Right ventricle myocardium inferior (tissue), 1 donor: Measurements from ENCODE around the gene C4orf50. TPM values are rescaled to one million over a fixed set of nuclear protein-coding genes. Genes with fewer than 3 reads are reported as not detected.
A peak's percentile ranks its signal among the peaks of the same experiment; 100 is the strongest.
"Not testable (repeated sequence)": the region's sequence is repeated elsewhere in the genome, so short reads cannot be mapped to it uniquely, and the experiment has no call there.

Source experiments
- ATAC-seq: fragments of 200-7000 bp; cut with Tn5 transposase; one replicate; pipeline ENCODE4 v1.9.1; 2020; ENCODE audit warnings: mild to moderate bottlenecking, moderate library complexity
- DNase-seq: peaks from one replicate; pipeline ENCODE4 v3.0.0; 2021; ENCODE audit errors: missing footprints
- intact Hi-C: fragments of 100-400 bp; cut with DNase I; formaldehyde crosslinking; loops from one replicate; pipeline ENCODE4 v1.11.0; 2022
- microRNA-seq: library from miRNA; unstranded; fragments of <30 nt; microRNA quantifications from one replicate; pipeline ENCODE4 v1.2.0, GENCODE V29; 2020
- total RNA-seq: library from RNA; stranded (reverse); fragmentation: NEBNext Ultra II Directional; extraction: Animal tissue kit (Norgen Biotek cat#: 25700); gene quantifications from one replicate; pipeline ENCODE4 v1.2.1, GENCODE V29; 2021
- donor health status: DM: no; HTN: yes; CAD: no; lungs with severe emphysema.

C4orf50 gene
- total RNA-seq, 1 donor from 2014 or later = not detected

- DNase-seq (no peak), ATAC-seq (no peak)
- intact Hi-C loops = no loop called here
Observed at GRCh38 chr4:5865896-5866599, 152.2 kb downstream of the C4orf50 start.

- DNase-seq (no peak), ATAC-seq (no peak)
- intact Hi-C loops = no loop called here
Observed at GRCh38 chr4:5863461-5864113, 154.6 kb downstream of the C4orf50 start.

GRCh38 chr4:5858020-5858769, 160.0 kb downstream of the C4orf50 start:
- no peak for ATAC-seq
- no peak for DNase-seq
- intact Hi-C loops = no loop called here

- intact Hi-C loops = no loop called here
- no peak for ATAC-seq
- no peak for DNase-seq
Observed at GRCh38 chr4:5857199-5857598, 161.0 kb downstream of the C4orf50 start.

- DNase-seq, intact Hi-C loops, ATAC-seq: not testable (repeated sequence)
Observed at GRCh38 chr4:5856362-5856761, 161.9 kb downstream of the C4orf50 start.

GRCh38 chr4:5854929-5855328, 163.3 kb downstream of the C4orf50 start:
- DNase-seq (no peak), ATAC-seq (no peak)
- intact Hi-C loops = no loop called here

- intact Hi-C loops = no loop called here
- ATAC-seq = no peak
Observed at GRCh38 chr4:5852523-5853202, 165.6 kb downstream of the C4orf50 start.

GRCh38 chr4:5851637-5852301, 166.5 kb downstream of the C4orf50 start:
- intact Hi-C loops = no loop called here
- ATAC-seq (no peak), DNase-seq (no peak)

More at GRCh38 chr4:5852523-5853202, 165.6 kb downstream of the C4orf50 start:
- DNase-seq = no peak

Small RNAs within 50 kb of the gene (microRNA-seq; reads per million reads assigned to microRNA genes)
- 13.7 reads per million, percentile 28 among the genes with 10 or more reads in this experiment for gene MIR378D1

Other genes starting within 250 kb of the C4orf50 start
- gene CRMP1, start 125.3 kb downstream of the C4orf50 start, total RNA-seq = 1.5 TPM
- not detected for gene JAKMIP1, start 182.1 kb upstream of the C4orf50 start, total RNA-seq